GM10266 (cell line): ENCODE measurements around the gene FBXO31.

Source experiments
- DNase-seq: peaks from one replicate; pipeline ENCODE4 v3.0.0; 2012; ENCODE audit errors: extremely low spot score
- CTCF ChIP-seq: IDR thresholded peaks from 2 replicates; pipeline ENCODE4 v1.5.1; 2012; ENCODE audit warnings: mild to moderate bottlenecking, low read depth; ENCODE audit not compliant: control insufficient read depth, insufficient read depth; ENCODE audit errors: missing control alignments

The FBXO31 gene

GRCh38 chr16:87316923-87317749 is 66.4 kb downstream of the FBXO31 start, which contains the start of gene C16orf95:
Gene C16orf95 (minus strand): TSS chr16:87317392. CDS start chr16:87317242, 150 bp downstream.
- peak; percentile 99 for DNase-seq
- TF ChIP-seq CTCF = peak; percentile 73

DNA sequence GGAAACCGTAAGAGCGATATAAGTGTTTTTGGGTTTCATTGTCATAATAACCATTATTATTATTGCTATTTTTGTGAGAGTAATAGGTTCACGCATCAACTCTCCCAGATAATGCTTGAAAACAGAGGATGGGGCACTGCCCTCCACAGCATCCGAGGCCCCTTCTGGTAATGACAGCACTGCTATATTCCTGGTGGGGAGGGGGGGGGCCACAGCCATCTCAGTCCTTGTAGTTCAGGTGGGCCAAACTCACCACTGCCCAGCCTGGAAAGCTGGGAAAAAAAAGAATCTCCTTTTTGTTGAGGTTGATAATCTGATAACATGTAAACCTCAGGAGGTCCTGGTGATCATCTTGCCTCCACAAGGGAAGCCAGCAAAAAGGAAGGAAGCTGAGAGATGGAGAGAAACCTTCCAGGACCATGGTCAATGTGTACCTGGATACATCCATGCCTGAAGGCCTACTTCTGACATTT is 67.1 kb downstream of the FBXO31 start:
- TF ChIP-seq CTCF = no peak

GRCh38 chr16:87314990-87315420 is 68.6 kb downstream of the FBXO31 start:
- DNase-seq = no peak
- TF ChIP-seq CTCF = no peak

More for the DNA sequence above, 67.1 kb downstream of the FBXO31 start:
- DNase-seq = no peak

DNA sequence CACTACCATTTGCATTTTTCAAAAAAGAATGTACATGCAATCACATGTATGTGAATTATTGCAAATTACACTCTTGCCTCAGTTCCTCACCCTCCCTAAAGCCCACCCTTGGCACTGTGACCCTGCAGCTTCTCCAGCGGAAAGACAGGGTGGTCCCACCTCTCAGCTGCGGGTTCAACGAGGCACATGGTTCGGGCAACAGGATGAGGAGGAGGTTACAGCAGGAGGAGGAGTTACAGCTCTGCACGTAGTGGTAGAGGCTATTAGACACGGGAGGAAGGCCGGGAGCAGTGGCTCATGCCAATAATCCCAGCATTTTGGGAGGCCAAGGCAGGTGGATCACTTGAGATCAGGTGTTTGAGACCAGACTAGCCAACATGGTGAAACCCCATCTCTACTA is 71.6 kb downstream of the FBXO31 start:
- TF ChIP-seq CTCF = no peak
- no peak for DNase-seq

GRCh38 chr16:87311387-87311786 is 72.2 kb downstream of the FBXO31 start:
- TF ChIP-seq CTCF = no peak

GRCh38 chr16:87310610-87311009 is 73.0 kb downstream of the FBXO31 start:
- DNase-seq = no peak
- no peak for TF ChIP-seq CTCF

More at GRCh38 chr16:87311387-87311786, 72.2 kb downstream of the FBXO31 start:
- DNase-seq = no peak
